Measurements from ENCODE around the gene SYNPR. TPM values are rescaled to one million over a fixed set of nuclear protein-coding genes. Genes with fewer than 3 reads are reported as not detected.

SYNPR gene
- polyA plus RNA-seq, 3 donors: not detected

GRCh38 chr3:63352008-63352279 lies 73.8 kb downstream of the SYNPR start:
- Histone ChIP-seq H3K36me3 (replicated peaks in 1 of 2; ENCODE audit: control insufficient read depth in 1 of 2, insufficient read depth in 2 of 2, low read length in 2 of 2) (no peaks in the 10 kb centered on the region), H3K4me2 (replicated peaks; ENCODE audit: extremely low read depth, low read length, poor library complexity, severe bottlenecking) (no peak overlapping the region), H4K20me1 (ENCODE audit: insufficient read depth, low read length) (no peaks in the 10 kb centered on the region), H3K4me1 (ENCODE audit: control insufficient read depth in 1 of 2, insufficient read depth in 2 of 2, low read length in 2 of 2) (no peaks in the 10 kb centered on the region), H3K4me3 (replicated peaks in 1 of 3; ENCODE audit: low read depth in 2 of 3, low read length in 3 of 3) (no peak overlapping the region), H3K27ac (ENCODE audit: low read depth in 1 of 2, low read length in 2 of 2) (no peak overlapping the region), H3K9ac (ENCODE audit: insufficient read depth, low read length, poor library complexity, severe bottlenecking) (no peak overlapping the region), H2AFZ (ENCODE audit: insufficient read depth, low read depth, low read length, poor library complexity, severe bottlenecking) (no peak overlapping the region), H3K79me2 (ENCODE audit: insufficient read depth, low read length) (no peaks in the 10 kb centered on the region), H3K27me3 (ENCODE audit: control insufficient read depth in 2 of 2, insufficient read depth in 2 of 2, low read length in 2 of 2) (no peaks in the 10 kb centered on the region), H3K9me3 (replicated peaks in 1 of 2; ENCODE audit: control insufficient read depth in 1 of 2, insufficient read depth in 1 of 2, low read length in 2 of 2) (no peaks in the 10 kb centered on the region)
- H3K27me3 Mint-ChIP-seq (ENCODE audit: low read depth in 3 of 3): peaks cover 3 to 16% (median 5%) of the 10 kb centered on the region in 3 donors
- H3K4me3 Mint-ChIP-seq: no peak overlapping the region
- no peak for TF ChIP-seq CTCF (IDR thresholded peaks at IDR 0.05)
- WGBS (ENCODE audit: insufficient coverage): 88% methylated on average over 1 of the region's 2 CpGs
- peak overlapping the region in 1 of 7 donors; percentile 74 for H3K27ac Mint-ChIP-seq
- no peaks in the 10 kb centered on the region for H3K4me1 Mint-ChIP-seq
- no peaks in the 10 kb centered on the region for H3K9me3 Mint-ChIP-seq
- intact Hi-C loops (cut with micrococcal nuclease): loop anchor here in 1 of 2 donors (5.0 kb wide), 1 partner anchor 465 kb away; the partner anchor contains the start of gene C3orf49
- no peaks in the 10 kb centered on the region for H3K36me3 Mint-ChIP-seq
- DNase-seq: no peak

- Mint-ChIP-seq H3K36me3 (no peaks in the 10 kb centered on the region), H3K27me3 (ENCODE audit: low read depth in 3 of 3) (peaks cover 3 to 15% (median 3%) of the 10 kb centered on the region in 3 donors), H3K27ac (no peak overlapping the region), H3K4me3 (no peak overlapping the region), H3K4me1 (no peaks in the 10 kb centered on the region), H3K9me3 (no peaks in the 10 kb centered on the region)
- H3K36me3 ChIP-seq (replicated peaks in 1 of 2; ENCODE audit: control insufficient read depth in 1 of 2, insufficient read depth in 2 of 2, low read length in 2 of 2): no peaks in the 10 kb centered on the region
- intact Hi-C loops (cut with micrococcal nuclease): loop anchor here in 1 of 2 donors (5.0 kb wide), 1 partner anchor 464 kb away; the partner anchor contains the start of gene C3orf49
- no peaks in the 10 kb centered on the region for H4K20me1 ChIP-seq (ENCODE audit: insufficient read depth, low read length)
- no peak for DNase-seq
- H3K27ac ChIP-seq (ENCODE audit: low read depth in 1 of 2, low read length in 2 of 2): no peak overlapping the region
- no peaks in the 10 kb centered on the region for H3K4me1 ChIP-seq (ENCODE audit: control insufficient read depth in 1 of 2, insufficient read depth in 2 of 2, low read length in 2 of 2)
- H3K79me2 ChIP-seq (ENCODE audit: insufficient read depth, low read length): no peaks in the 10 kb centered on the region
- H3K9ac ChIP-seq (ENCODE audit: insufficient read depth, low read length, poor library complexity, severe bottlenecking): no peak overlapping the region
- no peaks in the 10 kb centered on the region for H3K9me3 ChIP-seq (replicated peaks in 1 of 2; ENCODE audit: control insufficient read depth in 1 of 2, insufficient read depth in 1 of 2, low read length in 2 of 2)
- no peak overlapping the region for H2AFZ ChIP-seq (ENCODE audit: insufficient read depth, low read depth, low read length, poor library complexity, severe bottlenecking)
- H3K4me3 ChIP-seq (replicated peaks in 1 of 3; ENCODE audit: low read depth in 2 of 3, low read length in 3 of 3): no peak overlapping the region
- no peak overlapping the region for H3K4me2 ChIP-seq (replicated peaks; ENCODE audit: extremely low read depth, low read length, poor library complexity, severe bottlenecking)
- 95% methylated on average over 4 of the region's 5 CpGs for WGBS (ENCODE audit: insufficient coverage)
- TF ChIP-seq CTCF (IDR thresholded peaks at IDR 0.05): no peak
- H3K27me3 ChIP-seq (ENCODE audit: control insufficient read depth in 2 of 2, insufficient read depth in 2 of 2, low read length in 2 of 2): no peaks in the 10 kb centered on the region
These were observed 75.3 kb downstream of the SYNPR start for GRCh38 chr3:63353383-63353782.
